ENCODE data around the gene RASA1.

The RASA1 gene

GRCh38 chr5:87405472-87406155, 137.9 kb downstream of the RASA1 start:
- DNase-seq (ENCODE audit: low read depth), result peak; percentile 20
- TF ChIP-seq CTCF (conservative IDR thresholded peaks at IDR 0.05; ENCODE audit: low read depth, low read length), result no peak
- H3K4me3 ChIP-seq (ENCODE audit: low read depth, low read length), result no peak overlapping the region

DNA sequence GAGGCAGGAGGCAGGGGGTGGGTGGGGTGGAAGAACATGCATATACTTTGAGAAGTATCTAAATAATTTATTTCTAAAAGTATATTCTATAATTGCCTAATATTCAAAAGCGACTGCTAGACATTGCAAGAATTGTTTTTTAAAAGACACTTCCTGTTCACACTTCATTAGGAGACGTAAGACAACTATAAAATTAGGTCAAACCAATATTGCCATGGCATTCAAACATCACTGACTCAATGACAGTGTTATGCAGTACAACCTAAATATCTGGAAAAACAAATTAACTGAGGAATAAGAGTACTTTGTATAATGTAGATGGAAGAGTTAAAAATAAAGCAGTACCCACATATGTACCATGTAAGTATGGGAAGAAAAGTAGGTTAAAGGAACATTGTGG, 140.5 kb downstream of the RASA1 start:
- no peak for TF ChIP-seq CTCF (conservative IDR thresholded peaks at IDR 0.05; ENCODE audit: low read depth, low read length)
- H3K4me3 ChIP-seq (ENCODE audit: low read depth, low read length), result no peak overlapping the region
- DNase-seq (ENCODE audit: low read depth), result no peak

DNA sequence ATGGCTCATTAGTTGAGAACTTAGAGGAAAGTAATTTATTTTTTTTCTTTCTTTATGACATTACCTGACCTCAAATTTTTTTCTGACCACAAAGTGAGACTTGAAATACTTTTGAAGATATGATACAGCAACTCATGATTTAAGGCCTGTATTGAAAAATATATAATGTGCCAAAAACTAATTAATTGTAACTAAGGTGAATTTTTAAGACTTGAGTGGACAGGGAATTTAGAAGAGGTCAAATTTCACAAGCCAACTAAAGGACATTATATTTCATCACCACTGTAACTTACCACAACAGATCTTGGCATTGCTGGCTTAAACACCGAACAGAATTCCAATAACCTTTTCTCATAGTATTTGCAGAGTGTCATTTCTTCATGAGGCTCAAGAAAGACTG, 143.2 kb downstream of the RASA1 start:
- TF ChIP-seq CTCF (conservative IDR thresholded peaks at IDR 0.05; ENCODE audit: low read depth, low read length), result no peak
- DNase-seq (ENCODE audit: low read depth), result peak; percentile 95
- peak overlapping the region; percentile 89 for H3K4me3 ChIP-seq (ENCODE audit: low read depth, low read length)

DNA sequence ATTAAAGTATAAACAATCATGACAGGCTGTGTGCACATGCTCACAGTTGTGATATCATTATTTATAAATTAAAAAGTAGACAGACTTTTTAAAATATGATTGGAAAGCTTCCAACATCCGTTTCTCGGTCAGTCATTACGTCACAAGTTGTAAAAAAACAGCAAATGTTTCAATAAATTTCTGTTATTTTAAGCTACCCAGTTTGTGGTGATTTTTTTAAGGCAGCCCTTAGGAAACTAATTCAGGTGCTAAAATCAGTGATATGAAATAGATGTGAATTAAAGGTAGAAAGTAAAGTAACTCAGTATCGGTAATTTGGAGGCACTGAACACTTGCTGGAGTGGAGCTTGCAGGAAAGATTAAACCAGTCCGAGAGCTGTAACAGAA, 143.9 kb downstream of the RASA1 start:
- DNase-seq (ENCODE audit: low read depth), result peak; percentile 34
- TF ChIP-seq CTCF (conservative IDR thresholded peaks at IDR 0.05; ENCODE audit: low read depth, low read length), result no peak

DNA sequence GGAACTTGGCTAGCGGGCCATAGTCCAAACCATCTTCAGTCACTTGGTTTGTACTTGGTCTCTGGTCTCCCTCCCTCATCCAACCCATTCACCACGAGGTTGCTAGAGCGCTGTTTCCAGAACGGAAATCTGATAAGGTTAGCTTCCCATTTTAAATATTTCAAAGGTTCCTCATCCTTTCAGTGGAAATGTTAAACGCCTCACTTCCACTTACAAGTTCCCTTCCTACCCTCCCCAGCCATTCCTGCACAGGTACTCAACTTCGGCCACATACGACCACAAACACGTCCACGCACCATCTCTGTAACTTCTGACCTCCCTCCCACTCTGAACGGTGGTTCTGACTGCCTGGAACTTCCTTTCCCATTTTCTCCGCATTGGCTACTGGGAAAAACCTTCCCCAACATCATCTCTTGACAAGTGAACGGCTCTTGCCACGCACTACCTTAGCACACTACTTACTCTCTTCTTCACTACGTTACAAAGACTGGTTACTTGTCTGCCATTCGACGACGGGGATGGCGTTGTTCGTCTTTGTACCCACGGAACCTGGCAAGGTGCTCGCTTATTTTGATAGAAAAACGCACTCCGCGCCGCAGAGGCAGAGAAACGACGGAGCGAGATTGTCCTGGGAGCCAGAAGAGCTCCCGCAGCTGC, 144.4 kb downstream of the RASA1 start:
- DNase-seq (ENCODE audit: low read depth), result peak; percentile 62
- TF ChIP-seq CTCF (conservative IDR thresholded peaks at IDR 0.05; ENCODE audit: low read depth, low read length), result no peak
- H3K4me3 ChIP-seq (ENCODE audit: low read depth, low read length), result peak overlapping the region; percentile 89

More for the DNA sequence above, 143.9 kb downstream of the RASA1 start:
- H3K4me3 ChIP-seq (ENCODE audit: low read depth, low read length), result peak overlapping the region; percentile 89

- peak; percentile 99 for DNase-seq (ENCODE audit: low read depth)
- TF ChIP-seq CTCF (conservative IDR thresholded peaks at IDR 0.05; ENCODE audit: low read depth, low read length), result no peak
- peak within 1 kb of the TSS; percentile 89 for H3K4me3 ChIP-seq (ENCODE audit: low read depth, low read length)
These were observed 145.1 kb downstream of the RASA1 start, which contains the start of gene CCNH for GRCh38 chr5:87412630-87413342. CCNH (minus strand) TSS chr5:87412930; CDS start chr5:87412794, 136 bp downstream.

All from choroid plexus epithelial cell (primary cell).